ENCODE results near the gene WASHC4.

DNA sequence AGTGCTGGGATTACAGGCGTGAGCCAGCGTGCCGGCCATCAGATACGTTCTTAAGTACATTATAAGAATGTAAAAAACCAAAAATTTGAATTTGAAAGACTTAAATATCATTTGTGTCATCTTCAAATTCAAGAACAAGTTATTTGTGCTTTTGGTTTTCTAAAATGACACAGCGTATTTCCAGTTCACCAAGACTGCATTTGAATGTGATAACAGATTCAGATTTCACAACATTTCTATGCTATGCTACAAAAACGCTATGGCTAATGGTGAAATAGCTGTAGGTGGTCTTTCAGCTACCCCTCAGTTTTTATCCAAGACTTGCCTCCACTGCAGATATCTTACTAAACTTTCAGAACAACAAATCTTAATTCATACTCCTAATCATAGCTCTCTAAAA lies 81.8 kb downstream of the WASHC4 start:
- TF ChIP-seq NR2C2 (CRISPR knock-in tag; IDR thresholded peaks at IDR 0.05) (no peak), JUN (CRISPR knock-in tag; IDR thresholded peaks at IDR 0.05) (no peak), RELA (CRISPR knock-in tag; IDR thresholded peaks at IDR 0.05; ENCODE audit: borderline replicate concordance) (no peak), ZNF263 (CRISPR knock-in tag; IDR thresholded peaks at IDR 0.05; ENCODE audit: low read depth) (no peak), CBFB (CRISPR knock-in tag; IDR thresholded peaks at IDR 0.05; ENCODE audit: low read depth) (no peak), TEAD4 (CRISPR knock-in tag; IDR thresholded peaks at IDR 0.05) (no peak), SMAD3 (CRISPR knock-in tag; IDR thresholded peaks at IDR 0.05; ENCODE audit: borderline replicate concordance) (no peak)
- TF ChIP-seq, protein P1, sequence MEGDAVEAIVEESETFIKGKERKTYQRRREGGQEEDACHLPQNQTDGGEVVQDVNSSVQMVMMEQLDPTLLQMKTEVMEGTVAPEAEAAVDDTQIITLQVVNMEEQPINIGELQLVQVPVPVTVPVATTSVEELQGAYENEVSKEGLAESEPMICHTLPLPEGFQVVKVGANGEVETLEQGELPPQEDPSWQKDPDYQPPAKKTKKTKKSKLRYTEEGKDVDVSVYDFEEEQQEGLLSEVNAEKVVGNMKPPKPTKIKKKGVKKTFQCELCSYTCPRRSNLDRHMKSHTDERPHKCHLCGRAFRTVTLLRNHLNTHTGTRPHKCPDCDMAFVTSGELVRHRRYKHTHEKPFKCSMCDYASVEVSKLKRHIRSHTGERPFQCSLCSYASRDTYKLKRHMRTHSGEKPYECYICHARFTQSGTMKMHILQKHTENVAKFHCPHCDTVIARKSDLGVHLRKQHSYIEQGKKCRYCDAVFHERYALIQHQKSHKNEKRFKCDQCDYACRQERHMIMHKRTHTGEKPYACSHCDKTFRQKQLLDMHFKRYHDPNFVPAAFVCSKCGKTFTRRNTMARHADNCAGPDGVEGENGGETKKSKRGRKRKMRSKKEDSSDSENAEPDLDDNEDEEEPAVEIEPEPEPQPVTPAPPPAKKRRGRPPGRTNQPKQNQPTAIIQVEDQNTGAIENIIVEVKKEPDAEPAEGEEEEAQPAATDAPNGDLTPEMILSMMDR (IDR thresholded peaks at IDR 0.05), result no peak
- TF ChIP-seq, protein P2, sequence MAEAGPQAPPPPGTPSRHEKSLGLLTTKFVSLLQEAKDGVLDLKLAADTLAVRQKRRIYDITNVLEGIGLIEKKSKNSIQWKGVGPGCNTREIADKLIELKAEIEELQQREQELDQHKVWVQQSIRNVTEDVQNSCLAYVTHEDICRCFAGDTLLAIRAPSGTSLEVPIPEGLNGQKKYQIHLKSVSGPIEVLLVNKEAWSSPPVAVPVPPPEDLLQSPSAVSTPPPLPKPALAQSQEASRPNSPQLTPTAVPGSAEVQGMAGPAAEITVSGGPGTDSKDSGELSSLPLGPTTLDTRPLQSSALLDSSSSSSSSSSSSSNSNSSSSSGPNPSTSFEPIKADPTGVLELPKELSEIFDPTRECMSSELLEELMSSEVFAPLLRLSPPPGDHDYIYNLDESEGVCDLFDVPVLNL (CRISPR knock-in tag; IDR thresholded peaks at IDR 0.05; ENCODE audit: borderline replicate concordance, low read depth), result no peak
